ENCODE data around the gene GP1BA.

DNA sequence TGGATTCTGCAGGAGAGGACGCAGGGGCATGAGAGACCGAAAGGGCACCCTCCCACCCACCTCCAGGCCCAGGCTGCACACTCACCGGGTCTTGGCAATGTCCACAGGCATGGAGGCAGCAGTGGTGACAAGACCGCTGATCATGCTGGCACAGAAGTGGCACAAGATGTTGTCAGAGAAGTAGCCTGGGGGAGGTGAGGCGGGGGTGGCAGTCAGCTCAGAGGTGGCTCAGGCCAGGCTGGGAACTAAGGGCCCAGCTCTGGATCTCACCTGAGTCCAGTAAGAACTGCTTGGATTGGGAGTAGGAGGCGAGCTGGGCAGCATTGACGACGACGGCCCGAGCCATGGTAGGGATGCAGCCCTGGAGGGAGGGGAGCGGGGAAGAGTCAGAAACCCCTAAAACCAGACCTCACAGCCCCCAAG is 6.0 kb downstream of the GP1BA start:
- no peak for TF ChIP-seq EZH2 (IDR thresholded peaks at IDR 0.05; ENCODE audit: low read length, missing control alignments)
- TF ChIP-seq, protein P1, sequence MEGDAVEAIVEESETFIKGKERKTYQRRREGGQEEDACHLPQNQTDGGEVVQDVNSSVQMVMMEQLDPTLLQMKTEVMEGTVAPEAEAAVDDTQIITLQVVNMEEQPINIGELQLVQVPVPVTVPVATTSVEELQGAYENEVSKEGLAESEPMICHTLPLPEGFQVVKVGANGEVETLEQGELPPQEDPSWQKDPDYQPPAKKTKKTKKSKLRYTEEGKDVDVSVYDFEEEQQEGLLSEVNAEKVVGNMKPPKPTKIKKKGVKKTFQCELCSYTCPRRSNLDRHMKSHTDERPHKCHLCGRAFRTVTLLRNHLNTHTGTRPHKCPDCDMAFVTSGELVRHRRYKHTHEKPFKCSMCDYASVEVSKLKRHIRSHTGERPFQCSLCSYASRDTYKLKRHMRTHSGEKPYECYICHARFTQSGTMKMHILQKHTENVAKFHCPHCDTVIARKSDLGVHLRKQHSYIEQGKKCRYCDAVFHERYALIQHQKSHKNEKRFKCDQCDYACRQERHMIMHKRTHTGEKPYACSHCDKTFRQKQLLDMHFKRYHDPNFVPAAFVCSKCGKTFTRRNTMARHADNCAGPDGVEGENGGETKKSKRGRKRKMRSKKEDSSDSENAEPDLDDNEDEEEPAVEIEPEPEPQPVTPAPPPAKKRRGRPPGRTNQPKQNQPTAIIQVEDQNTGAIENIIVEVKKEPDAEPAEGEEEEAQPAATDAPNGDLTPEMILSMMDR (conservative IDR thresholded peaks at IDR 0.05 in 1 of 2, IDR thresholded peaks at IDR 0.05 in 1 of 2; ENCODE audit: low read depth in 1 of 2, low read length in 2 of 2), result no peak
